OCI-LY7 (cell line): ENCODE measurements around the gene CCT8L2. TPM values are rescaled to one million over a fixed set of nuclear protein-coding genes. Genes with fewer than 3 reads are reported as not detected.
"Not testable (repeated sequence)": the region's sequence is repeated elsewhere in the genome, so short reads cannot be mapped to it uniquely, and the experiment has no call there.

Source experiments
- BruUV-seq: library from RNA; stranded (reverse); fragments of 400-500 nt; replicated peaks from 2 replicates; lab custom pipeline; 2021; lab: Mats Ljungman, UMichigan
- CTCF ChIA-PET: fragments of 300-600 bp; sonication (Branson Sonifier 250); formaldehyde crosslinking; loops from one replicate; lab custom pipeline; 2022; ENCODE audit warnings: antibody characterized with exemption; ENCODE audit not compliant: unreplicated experiment; lab: Charles Lee
- POLR2A ChIA-PET: fragments of 300-600 bp; sonication (Branson Sonifier 250); formaldehyde crosslinking; loops from one replicate; lab custom pipeline; 2022; ENCODE audit warnings: antibody characterized with exemption; lab: Charles Lee
- DNase-seq: peaks from one replicate; pipeline ENCODE4 v3.0.0-alpha.2; 2015; ENCODE audit warnings: low spot score
- H2AFZ ChIP-seq: fragments of 200-600 bp; sonication (generic), shearing (Covaris generic); 2 replicates; pipeline ENCODE4 v1.6.1; 2014; ENCODE audit warnings: mild to moderate bottlenecking, antibody characterized with exemption, low read length, moderate library complexity
- H3K27ac ChIP-seq: fragments of 200-600 bp; sonication (generic); 2 replicates; pipeline ENCODE4 v1.5.1; 2014; ENCODE audit warnings: mixed run types, low read depth, mild to moderate bottlenecking, moderate library complexity, low read length, inconsistent platforms; ENCODE audit not compliant: poor library complexity, severe bottlenecking
- H3K36me3 ChIP-seq: fragments of 200-600 bp; sonication (generic); 2 replicates; pipeline ENCODE4 v1.6.1; 2014; ENCODE audit warnings: mild to moderate bottlenecking, antibody characterized with exemption, low read length, moderate library complexity, mixed read lengths; ENCODE audit not compliant: insufficient read depth
- H3K4me1 ChIP-seq: fragments of 200-600 bp; sonication (generic); 2 replicates; pipeline ENCODE4 v1.5.1; 2014; ENCODE audit warnings: mild to moderate bottlenecking, low read length; ENCODE audit not compliant: insufficient read depth, poor library complexity, severe bottlenecking
- H3K4me2 ChIP-seq: fragments of 200-600 bp; sonication (generic); 2 replicates; pipeline ENCODE4 v1.6.1; 2014; ENCODE audit warnings: mild to moderate bottlenecking, low read length
- H3K4me3 ChIP-seq: fragments of 200-600 bp; sonication (generic); 2 replicates; pipeline ENCODE4 v1.5.1; 2014; ENCODE audit warnings: mild to moderate bottlenecking, low read depth, low read length; ENCODE audit not compliant: poor library complexity, severe bottlenecking
- H3K79me2 ChIP-seq: fragments of 200-600 bp; sonication (generic); 2 replicates; pipeline ENCODE4 v1.6.1; 2016; ENCODE audit warnings: low read depth, mild to moderate bottlenecking, low read length, moderate library complexity, mixed read lengths; ENCODE audit not compliant: insufficient read depth
- H3K9me2 ChIP-seq: fragments of 200-600 bp; sonication (generic); 2 replicates; pipeline ENCODE4 v1.6.1; 2016; ENCODE audit warnings: mild to moderate bottlenecking, low read length, mixed read lengths; ENCODE audit not compliant: insufficient read depth
- H3K9me3 ChIP-seq: fragments of 200-600 bp; sonication (generic); 2 replicates; pipeline ENCODE4 v1.6.1; 2014; ENCODE audit warnings: mild to moderate bottlenecking, mixed run types, low read length, mixed read lengths
- H4K20me1 ChIP-seq: fragments of 200-600 bp; sonication (generic); 2 replicates; pipeline ENCODE4 v1.6.1; 2014; ENCODE audit warnings: mild to moderate bottlenecking, antibody characterized with exemption, low read length, moderate library complexity, mixed read lengths; ENCODE audit not compliant: insufficient read depth
- EZH2phosphoT487 ChIP-seq: fragments of 200-600 bp; sonication (generic); IDR thresholded peaks from 2 replicates; pipeline ENCODE4 v1.6.1; 2018; ENCODE audit warnings: low read depth, borderline replicate concordance, mild to moderate bottlenecking, mixed run types, antibody characterized with exemption, low read length, moderate library complexity, mixed read lengths
- intact Hi-C: fragments of 100-400 bp; cut with micrococcal nuclease; formaldehyde crosslinking; loops from one replicate; pipeline ENCODE4 v1.10.0; 2022; ENCODE audit not compliant: unreplicated experiment
- total RNA-seq, 2 experiments: library from RNA; depleted of rRNA in 1 of 2; stranded (reverse); fragments of >200 nt in 1 of 2; shearing (Covaris generic) in 1 of 2; gene quantifications; 2 replicates each; pipeline ENCODE4 v1.2.3, GENCODE V29; 2014 to 2022
- TF ChIP-seq, protein P1 (sequence below): fragments of 200-600 bp; sonication (generic); conservative IDR thresholded peaks from 2 replicates; pipeline ENCODE4 v1.5.1; 2014; ENCODE audit warnings: mild to moderate bottlenecking, antibody characterized with exemption, low read length, moderate library complexity, mixed read lengths

The CCT8L2 gene
- total RNA-seq, 2 experiments from 2014 or later = not detected

DNA sequence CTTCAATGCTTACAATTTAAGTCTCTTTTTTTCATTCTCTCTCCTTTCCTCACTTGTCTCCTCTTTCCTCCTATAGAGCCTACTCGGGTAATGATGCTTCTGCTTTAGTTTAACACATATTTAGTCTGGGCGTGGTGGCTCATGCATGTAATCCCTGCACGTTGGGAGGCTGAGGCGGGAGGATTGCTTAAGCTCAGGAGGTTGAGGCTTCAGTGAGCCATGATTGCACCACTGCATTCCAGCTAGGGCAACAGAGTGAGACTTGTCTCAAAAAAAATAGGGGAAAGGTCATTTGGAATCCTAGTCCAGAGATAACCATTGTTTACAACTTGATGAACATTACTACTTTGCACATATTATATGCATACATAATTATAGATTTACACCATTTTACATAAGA, 1.4 kb upstream of the CCT8L2 start:
- H2AFZ ChIP-seq = no peak overlapping the region
- no TSS peak for BruUV-seq
- no peaks in the 10 kb centered on the region for H3K36me3 ChIP-seq
- no peak for DNase-seq
- no peaks in the 10 kb centered on the region for H3K9me3 ChIP-seq
- H3K27ac ChIP-seq = no peak overlapping the region
- H3K4me1 ChIP-seq = no peaks in the 10 kb centered on the region
- intact Hi-C loops = no loop called here
- ChIA-PET POLR2A (no interaction called here), CTCF (no interaction called here)
- no peaks in the 10 kb centered on the region for H3K79me2 ChIP-seq
- no peak overlapping the region for H3K4me2 ChIP-seq
- H3K4me3 ChIP-seq = no peak overlapping the region
- TF ChIP-seq EZH2phosphoT487 = no peak
- TF ChIP-seq, protein P1, sequence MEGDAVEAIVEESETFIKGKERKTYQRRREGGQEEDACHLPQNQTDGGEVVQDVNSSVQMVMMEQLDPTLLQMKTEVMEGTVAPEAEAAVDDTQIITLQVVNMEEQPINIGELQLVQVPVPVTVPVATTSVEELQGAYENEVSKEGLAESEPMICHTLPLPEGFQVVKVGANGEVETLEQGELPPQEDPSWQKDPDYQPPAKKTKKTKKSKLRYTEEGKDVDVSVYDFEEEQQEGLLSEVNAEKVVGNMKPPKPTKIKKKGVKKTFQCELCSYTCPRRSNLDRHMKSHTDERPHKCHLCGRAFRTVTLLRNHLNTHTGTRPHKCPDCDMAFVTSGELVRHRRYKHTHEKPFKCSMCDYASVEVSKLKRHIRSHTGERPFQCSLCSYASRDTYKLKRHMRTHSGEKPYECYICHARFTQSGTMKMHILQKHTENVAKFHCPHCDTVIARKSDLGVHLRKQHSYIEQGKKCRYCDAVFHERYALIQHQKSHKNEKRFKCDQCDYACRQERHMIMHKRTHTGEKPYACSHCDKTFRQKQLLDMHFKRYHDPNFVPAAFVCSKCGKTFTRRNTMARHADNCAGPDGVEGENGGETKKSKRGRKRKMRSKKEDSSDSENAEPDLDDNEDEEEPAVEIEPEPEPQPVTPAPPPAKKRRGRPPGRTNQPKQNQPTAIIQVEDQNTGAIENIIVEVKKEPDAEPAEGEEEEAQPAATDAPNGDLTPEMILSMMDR = no peak
- no peaks in the 10 kb centered on the region for H3K9me2 ChIP-seq
- H4K20me1 ChIP-seq = no peaks in the 10 kb centered on the region

DNA sequence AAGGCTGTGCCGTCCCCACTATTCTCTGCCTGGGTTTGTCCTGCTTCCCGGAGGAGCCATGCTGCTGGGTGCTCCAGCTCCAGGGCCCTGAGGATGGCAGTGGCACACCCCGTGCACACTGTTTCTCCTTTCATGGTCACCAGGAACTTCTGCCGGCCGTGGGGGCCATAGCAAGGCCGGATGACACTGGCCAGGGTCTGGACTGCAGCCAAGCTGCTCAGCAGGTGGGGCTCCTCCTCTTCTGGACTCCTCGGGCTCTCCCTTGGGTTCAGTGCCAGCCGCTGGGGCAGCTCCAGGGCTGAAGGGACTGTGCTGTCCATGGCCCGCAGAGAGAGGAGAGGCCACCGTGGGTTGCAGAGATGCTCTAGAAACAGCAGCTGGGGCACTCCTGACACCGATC, 379 bp downstream of the CCT8L2 start:
- BruUV-seq, H3K9me3 ChIP-seq: not testable (repeated sequence)

DNA sequence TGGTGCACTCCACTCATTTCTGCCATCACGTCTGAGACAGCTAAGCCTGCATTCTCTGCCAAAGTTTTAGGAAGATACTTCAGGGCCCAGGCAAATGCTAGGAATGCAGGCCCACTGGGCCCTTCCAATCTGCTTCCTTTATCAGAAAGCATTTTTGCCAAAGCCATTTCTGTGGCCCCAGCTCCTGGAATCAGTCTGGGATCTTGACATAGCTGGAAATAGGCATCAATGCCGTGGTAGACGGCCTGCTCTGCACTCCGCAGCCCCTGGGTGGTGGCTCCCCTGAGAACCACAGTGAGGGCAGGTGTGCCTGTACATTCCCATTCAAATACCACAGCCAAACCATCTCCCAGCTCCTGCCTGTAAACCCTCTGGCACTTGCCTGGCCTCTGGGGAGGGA, 1.5 kb downstream of the CCT8L2 start:
- H3K4me1 ChIP-seq, H3K9me2 ChIP-seq, POLR2A ChIA-PET, H3K4me2 ChIP-seq, DNase-seq, H2AFZ ChIP-seq, H3K27ac ChIP-seq, H3K9me3 ChIP-seq, H3K36me3 ChIP-seq, CTCF ChIA-PET, BruUV-seq, H3K79me2 ChIP-seq, H3K4me3 ChIP-seq, H4K20me1 ChIP-seq, intact Hi-C loops: not testable (repeated sequence)

More for the DNA sequence above, 379 bp downstream of the CCT8L2 start:
- H3K9me2 ChIP-seq, H4K20me1 ChIP-seq, H3K4me3 ChIP-seq, H3K4me2 ChIP-seq, H3K79me2 ChIP-seq, intact Hi-C loops, POLR2A ChIA-PET, DNase-seq, CTCF ChIA-PET, H2AFZ ChIP-seq, H3K36me3 ChIP-seq, H3K27ac ChIP-seq, H3K4me1 ChIP-seq: not testable (repeated sequence)

DNA sequence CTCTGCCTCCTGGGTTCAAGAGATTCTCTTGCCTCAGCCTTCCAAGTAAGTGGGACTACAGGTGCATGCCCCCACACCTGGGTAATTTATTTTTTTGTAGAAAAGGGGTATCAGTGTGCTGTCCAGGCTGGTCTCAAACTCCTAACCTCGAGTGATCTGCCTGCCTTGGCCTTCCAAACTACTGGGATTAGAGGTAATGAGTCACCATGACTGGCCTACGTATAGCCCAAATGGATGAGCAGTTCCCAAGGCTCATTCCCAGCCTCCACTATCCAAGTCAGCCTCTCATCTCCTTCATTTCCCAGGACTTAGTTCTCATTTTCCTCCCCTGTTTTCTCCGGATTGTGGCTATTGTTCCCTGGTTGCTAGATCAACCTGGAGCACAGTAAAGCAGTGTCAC, 5.6 kb downstream of the CCT8L2 start:
- TF ChIP-seq, protein P1 = no peak
- no peak for TF ChIP-seq EZH2phosphoT487
- Histone ChIP-seq H4K20me1 (no peaks in the 10 kb centered on the region), H3K4me3 (no peak overlapping the region), H2AFZ (no peak overlapping the region), H3K4me1 (no peaks in the 10 kb centered on the region), H3K36me3 (no peaks in the 10 kb centered on the region), H3K9me3 (no peaks in the 10 kb centered on the region), H3K27ac (no peak overlapping the region), H3K79me2 (no peaks in the 10 kb centered on the region), H3K4me2 (no peak overlapping the region), H3K9me2 (no peaks in the 10 kb centered on the region)
- intact Hi-C loops = no loop called here
- DNase-seq = no peak
- POLR2A ChIA-PET = no interaction called here
- CTCF ChIA-PET = no interaction called here
- no TSS peak for BruUV-seq
